Measurements from ENCODE around the gene OPN1SW. TPM values are rescaled to one million over a fixed set of nuclear protein-coding genes. Genes with fewer than 3 reads are reported as not detected.

Gene OPN1SW
- total and polyA plus RNA-seq, 9 of the 15 experiments (the other 6 are each of a cell fraction or from before 2014, with no cell fraction given) = 0.84 to 1.0 TPM; not detected in 7

GRCh38 chr7:128783143-128783861, 7.7 kb upstream of the OPN1SW start (continued):
- 0 out of 2 replicates have a peak, but pooled peaks have one; percentile 19 for TF ChIP-seq ZNF41 (CRISPR knock-in tag; conservative IDR thresholded peaks at IDR 0.05)
- peak; percentile 92 for TF ChIP-seq SP1 (CRISPR knock-in tag; IDR thresholded peaks at IDR 0.05)
- TF ChIP-seq, protein P1, sequence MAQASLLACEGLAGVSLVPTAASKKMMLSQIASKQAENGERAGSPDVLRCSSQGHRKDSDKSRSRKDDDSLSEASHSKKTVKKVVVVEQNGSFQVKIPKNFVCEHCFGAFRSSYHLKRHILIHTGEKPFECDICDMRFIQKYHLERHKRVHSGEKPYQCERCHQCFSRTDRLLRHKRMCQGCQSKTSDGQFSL (CRISPR knock-in tag; IDR thresholded peaks at IDR 0.05) = peak; percentile 88
- TF ChIP-seq, protein P1 (tag; IDR thresholded peaks at IDR 0.05) = no peak
- no peak for TF ChIP-seq DNMT1 (IDR thresholded peaks at IDR 0.05)
- no peak for TF ChIP-seq BMI1 (IDR thresholded peaks at IDR 0.05; ENCODE audit: low read length)
- TF ChIP-seq EWSR1 (IDR thresholded peaks at IDR 0.05; ENCODE audit: borderline replicate concordance, low read depth, partially characterized antibody) = no peak
- TF ChIP-seq PHB (CRISPR knock-in tag; IDR thresholded peaks at IDR 0.05) = peak; percentile 40; the same call in 1 of the 2 replicates
- TF ChIP-seq USF1 (CRISPR knock-in tag; IDR thresholded peaks at IDR 0.05) = no peak
- 0 out of 2 replicates have a peak, but pooled peaks have one; percentile 43 for TF ChIP-seq HNRNPL (IDR thresholded peaks at IDR 0.05; ENCODE audit: low read depth, low read length)
- peak; percentile 46; the same call in 1 of the 2 replicates for TF ChIP-seq ZNF143 (CRISPR knock-in tag; IDR thresholded peaks at IDR 0.05)
- TF ChIP-seq MYC (IDR thresholded peaks at IDR 0.05; ENCODE audit: low read depth, low read length) = peak; percentile 60; the same call in 1 of the 2 replicates
- no peak for TF ChIP-seq MYC (CRISPR knock-in tag; IDR thresholded peaks at IDR 0.05; ENCODE audit: borderline replicate concordance, low read depth)
- peak; percentile 89 for TF ChIP-seq GATAD2A (IDR thresholded peaks at IDR 0.05)
- TF ChIP-seq MAZ (CRISPR knock-in tag; conservative IDR thresholded peaks at IDR 0.05 in 1 of 2, IDR thresholded peaks at IDR 0.05 in 1 of 2) = peak; percentile 81 to 83
- peak; percentile 35; the same call in 1 of the 2 replicates for TF ChIP-seq ZBTB33 (CRISPR knock-in tag; IDR thresholded peaks at IDR 0.05)
- TF ChIP-seq NR1H2 (CRISPR knock-in tag; IDR thresholded peaks at IDR 0.05) = no peak
- no peak for TF ChIP-seq ATF4 (CRISPR knock-in tag; IDR thresholded peaks at IDR 0.05)
- peak; percentile 17 to 26; a peak in 2 of 4 replicates for TF ChIP-seq RAD21 (CRISPR knock-in tag; conservative IDR thresholded peaks at IDR 0.05 in 1 of 2, IDR thresholded peaks at IDR 0.05 in 1 of 2)
- TF ChIP-seq NFIX (CRISPR knock-in tag; IDR thresholded peaks at IDR 0.05; ENCODE audit: low read depth) = peak; percentile 16; the same call in 1 of the 2 replicates
- peak; percentile 81; the same call in 1 of the 2 replicates for TF ChIP-seq ELF4 (CRISPR knock-in tag; IDR thresholded peaks at IDR 0.05)
- TF ChIP-seq TCF7 (IDR thresholded peaks at IDR 0.05; ENCODE audit: borderline replicate concordance) = peak; percentile 83; the same call in 1 of the 2 replicates

Data from K562 (cell line).